Activated T-helper 1 cell treated with anti-CD3 and anti-CD28 coated beads, Interleukin-12 subunit alpha, Interleukin-12 subunit beta, Interleukin-2, Interleukin-4 antibody, amounts not matched to agents 30 ng/mL and 10 ng/mL and 1 ng/mL, durations not matched to agents 14 hours and 24 hours and 36 hours (primary cell): ENCODE results near the gene CLEC12A. TPM values are rescaled to one million over a fixed set of nuclear protein-coding genes. Genes with fewer than 3 reads are reported as not detected.
A peak's percentile ranks its signal among the peaks of the same experiment; 100 is the strongest.
"Not testable (repeated sequence)": the region's sequence is repeated elsewhere in the genome, so short reads cannot be mapped to it uniquely, and the experiment has no call there.

Experiments used
- DNase-seq: peaks from one replicate; pipeline ENCODE4 v3.0.0; 2021; ENCODE audit warnings: low spot score
- H3K27ac Mint-ChIP-seq: one replicate; pipeline ENCODE4 v1.8.0; 2021; ENCODE audit warnings: mild to moderate bottlenecking, mixed read lengths
- H3K27me3 Mint-ChIP-seq: one replicate; pipeline ENCODE4 v1.8.0; 2022; ENCODE audit warnings: mild to moderate bottlenecking, moderate library complexity, mixed read lengths; ENCODE audit not compliant: insufficient read depth
- H3K36me3 Mint-ChIP-seq: one replicate; pipeline ENCODE4 v1.8.0; 2021; ENCODE audit warnings: low read depth, mixed read lengths
- H3K4me1 Mint-ChIP-seq: one replicate; pipeline ENCODE4 v1.8.0; 2021; ENCODE audit warnings: low read depth, mixed read lengths
- H3K4me3 Mint-ChIP-seq: one replicate; pipeline ENCODE4 v1.8.0; 2021; ENCODE audit warnings: mild to moderate bottlenecking, moderate library complexity, mixed read lengths
- H3K9me3 Mint-ChIP-seq: one replicate; pipeline ENCODE4 v1.8.0; 2021; ENCODE audit warnings: mixed read lengths
- intact Hi-C: fragments of 100-400 bp; cut with micrococcal nuclease; formaldehyde crosslinking; loops from one replicate; pipeline ENCODE4 v1.15.1; 2024
- total RNA-seq: library from RNA; stranded (reverse); gene quantifications from 2 replicates; pipeline ENCODE4 v1.2.3, GENCODE V29; 2022

Gene CLEC12A
- total RNA-seq, 1 donor from 2014 or later: not detected

GRCh38 chr12:9944391-9944790 lies 26.8 kb upstream of the CLEC12A start:
- H3K36me3 Mint-ChIP-seq: no peaks in the 10 kb centered on the region
- no peak for DNase-seq
- no peaks in the 10 kb centered on the region for H3K9me3 Mint-ChIP-seq
- H3K4me1 Mint-ChIP-seq: peaks cover 43% of the 10 kb centered on the region
- H3K27ac Mint-ChIP-seq: no peak overlapping the region
- intact Hi-C loops: loop anchor here (5.0 to 10.0 kb wide), 2 partner anchors 63 to 300 kb away; no protein-coding TSS in a partner anchor
- peak overlapping the region; percentile 40 for H3K4me3 Mint-ChIP-seq
- H3K27me3 Mint-ChIP-seq: peaks cover 15% of the 10 kb centered on the region

GRCh38 chr12:9947674-9948073 lies 23.5 kb upstream of the CLEC12A start:
- DNase-seq: no peak
- no peaks in the 10 kb centered on the region for H3K9me3 Mint-ChIP-seq
- no peak overlapping the region for H3K4me3 Mint-ChIP-seq
- no peaks in the 10 kb centered on the region for H3K36me3 Mint-ChIP-seq
- no peak overlapping the region for H3K27ac Mint-ChIP-seq
- H3K27me3 Mint-ChIP-seq: peaks cover 9% of the 10 kb centered on the region
- H3K4me1 Mint-ChIP-seq: peaks cover 61% of the 10 kb centered on the region
- intact Hi-C loops: loop anchor here (1.0 to 10.0 kb wide), 5 partner anchors 10 to 303 kb away; partner anchors contain the start of gene CLEC2B

GRCh38 chr12:9948606-9949296 lies 22.5 kb upstream of the CLEC12A start:
- Mint-ChIP-seq H3K36me3 (no peaks in the 10 kb centered on the region), H3K27me3 (peaks cover 4% of the 10 kb centered on the region), H3K4me1 (peaks cover 54% of the 10 kb centered on the region), H3K9me3 (no peaks in the 10 kb centered on the region), H3K4me3 (no peak overlapping the region), H3K27ac (peak overlapping the region; percentile 18)
- intact Hi-C loops: loop anchor here (1.0 to 10.0 kb wide), 5 partner anchors 9 to 304 kb away; partner anchors contain the start of gene CLEC2B
- DNase-seq: no peak

- H3K4me1 Mint-ChIP-seq: peaks cover 54% of the 10 kb centered on the region
- H3K4me3 Mint-ChIP-seq: peak overlapping the region; percentile 58
- intact Hi-C loops: no loop called here
- H3K27me3 Mint-ChIP-seq: no peaks in the 10 kb centered on the region
- peak; percentile 42 for DNase-seq
- no peaks in the 10 kb centered on the region for H3K9me3 Mint-ChIP-seq
- no peaks in the 10 kb centered on the region for H3K36me3 Mint-ChIP-seq
- peak overlapping the region; percentile 70 for H3K27ac Mint-ChIP-seq
Observed at GRCh38 chr12:9951026-9951675, 20.1 kb upstream of the CLEC12A start.

GRCh38 chr12:9952954-9953729 lies 18.1 kb upstream of the CLEC12A start:
- DNase-seq, H3K27me3 Mint-ChIP-seq, H3K27ac Mint-ChIP-seq, H3K36me3 Mint-ChIP-seq, H3K4me3 Mint-ChIP-seq, H3K9me3 Mint-ChIP-seq, intact Hi-C loops: not testable (repeated sequence)
- H3K4me1 Mint-ChIP-seq: peaks cover 66% of the 10 kb centered on the region

GRCh38 chr12:9957834-9958233 lies 13.4 kb upstream of the CLEC12A start:
- Mint-ChIP-seq H3K27me3 (no peaks in the 10 kb centered on the region), H3K27ac (no peak overlapping the region), H3K4me3 (peak overlapping the region; percentile 3), H3K4me1 (peaks cover 52% of the 10 kb centered on the region), H3K36me3 (peaks cover 1% of the 10 kb centered on the region), H3K9me3 (no peaks in the 10 kb centered on the region)
- DNase-seq: no peak
- intact Hi-C loops: loop anchor here (1.0 kb wide), 1 partner anchor 10 kb away; no protein-coding TSS in a partner anchor

- Mint-ChIP-seq H3K27me3 (no peaks in the 10 kb centered on the region), H3K36me3 (peaks cover 1% of the 10 kb centered on the region), H3K4me3 (no peak overlapping the region), H3K4me1 (peaks cover 49% of the 10 kb centered on the region), H3K27ac (no peak overlapping the region), H3K9me3 (no peaks in the 10 kb centered on the region)
- DNase-seq: no peak
- intact Hi-C loops: no loop called here
Observed at GRCh38 chr12:9960590-9960989, 10.6 kb upstream of the CLEC12A start.

- no peak overlapping the region for H3K4me3 Mint-ChIP-seq
- no peak for DNase-seq
- intact Hi-C loops: no loop called here
- no peak overlapping the region for H3K27ac Mint-ChIP-seq
- H3K9me3 Mint-ChIP-seq: no peaks in the 10 kb centered on the region
- peaks cover 44% of the 10 kb centered on the region for H3K4me1 Mint-ChIP-seq
- no peaks in the 10 kb centered on the region for H3K27me3 Mint-ChIP-seq
- peaks cover 1% of the 10 kb centered on the region for H3K36me3 Mint-ChIP-seq
Observed at GRCh38 chr12:9961106-9961505, 10.1 kb upstream of the CLEC12A start.

GRCh38 chr12:9961901-9962300 lies 9.3 kb upstream of the CLEC12A start:
- peaks cover 36% of the 10 kb centered on the region for H3K4me1 Mint-ChIP-seq
- peaks cover 2% of the 10 kb centered on the region for H3K27me3 Mint-ChIP-seq
- no peaks in the 10 kb centered on the region for H3K36me3 Mint-ChIP-seq
- H3K4me3 Mint-ChIP-seq: no peak overlapping the region
- intact Hi-C loops: no loop called here
- no peak overlapping the region for H3K27ac Mint-ChIP-seq
- DNase-seq: no peak
- H3K9me3 Mint-ChIP-seq: no peaks in the 10 kb centered on the region

- no peak for DNase-seq
- Mint-ChIP-seq H3K4me3 (no peak overlapping the region), H3K9me3 (no peaks in the 10 kb centered on the region), H3K4me1 (no peaks in the 10 kb centered on the region), H3K36me3 (no peaks in the 10 kb centered on the region), H3K27me3 (peaks cover 23% of the 10 kb centered on the region), H3K27ac (no peak overlapping the region)
- intact Hi-C loops: no loop called here
Observed at GRCh38 chr12:9969673-9970072, 1.5 kb upstream of the CLEC12A start.

GRCh38 chr12:9973949-9974348 lies 2.7 kb downstream of the CLEC12A start:
- Mint-ChIP-seq H3K27me3 (peaks cover 22% of the 10 kb centered on the region), H3K9me3 (no peaks in the 10 kb centered on the region), H3K4me3 (no peak overlapping the region), H3K27ac (no peak overlapping the region), H3K36me3 (peaks cover 2% of the 10 kb centered on the region), H3K4me1 (no peaks in the 10 kb centered on the region)
- DNase-seq: no peak
- intact Hi-C loops: no loop called here

- H3K4me3 Mint-ChIP-seq, H3K36me3 Mint-ChIP-seq, intact Hi-C loops, H3K27ac Mint-ChIP-seq, DNase-seq, H3K4me1 Mint-ChIP-seq, H3K9me3 Mint-ChIP-seq: not testable (repeated sequence)
- peaks cover 22% of the 10 kb centered on the region for H3K27me3 Mint-ChIP-seq
Observed at GRCh38 chr12:9974731-9975130, 3.5 kb downstream of the CLEC12A start.

- DNase-seq: no peak
- Mint-ChIP-seq H3K27ac (no peak overlapping the region), H3K4me3 (no peak overlapping the region), H3K9me3 (no peaks in the 10 kb centered on the region), H3K36me3 (peaks cover 2% of the 10 kb centered on the region), H3K4me1 (no peaks in the 10 kb centered on the region), H3K27me3 (peaks cover 22% of the 10 kb centered on the region)
- intact Hi-C loops: no loop called here
Observed at GRCh38 chr12:9975614-9976013, 4.4 kb downstream of the CLEC12A start.
